B cell (primary cell): Measurements from ENCODE around the gene CAPZA2. TPM values are rescaled to one million over a fixed set of nuclear protein-coding genes. Genes with fewer than 3 reads are reported as not detected.

Source experiments
- ATAC-seq: fragments of 200-7000 bp; cut with Tn5 transposase; one replicate; pipeline ENCODE4 v1.10.0; 2021; ENCODE audit warnings: low read depth, mild to moderate bottlenecking, moderate number of reproducible peaks, moderate library complexity
- CTCF ChIA-PET: fragments of 350-600 bp; sonication (Branson Sonifier 250); formaldehyde crosslinking; loops from one replicate; lab custom pipeline; 2021; ENCODE audit warnings: antibody characterized with exemption, inconsistent platforms; lab: Charles Lee
- POLR2A ChIA-PET: fragments of 350-600 bp; sonication (Branson Sonifier 250); formaldehyde crosslinking; loops from one replicate; lab custom pipeline; 2021; ENCODE audit warnings: antibody characterized with exemption; lab: Charles Lee
- DNase-seq: peaks from one replicate; pipeline ENCODE4 v3.0.0; 2013
- H2AFZ ChIP-seq: 2 replicates; pipeline ENCODE4 v1.6.1; 2012; ENCODE audit warnings: mild to moderate bottlenecking, low read depth, low read length; ENCODE audit not compliant: insufficient read depth, poor library complexity, severe bottlenecking
- H3K27ac ChIP-seq, 2 donors: 1 replicate in 1 of 2; 2 replicates in 1 of 2; pipeline ENCODE4 v1.5.1; 2012 to 2013; ENCODE audit warnings: low read length in 2 of 2, mild to moderate bottlenecking in 2 of 2, moderate library complexity in 1 of 2
- H3K27me3 ChIP-seq, 4 experiments: fragments of 200-600 bp in 1 of 4; sonication (generic) in 1 of 4; replicated peaks in 1 of 4; 1 replicate in 2 of 4; 2 replicates in 2 of 4; pipeline versions ENCODE4 v1.6.1 to v1.7.0; 2013 to 2016; ENCODE audit warnings: low read length in 3 of 4, mild to moderate bottlenecking in 2 of 4, mixed read lengths in 1 of 4, moderate library complexity in 1 of 4; ENCODE audit not compliant: insufficient read depth in 4 of 4, control insufficient read depth in 3 of 4; ENCODE audit errors: control extremely low read depth in 1 of 4
- H3K36me3 ChIP-seq, 2 experiments: replicated peaks in 1 of 2; 1 replicate in 1 of 2; 2 replicates in 1 of 2; pipeline versions ENCODE4 v1.6.1 to v1.7.1; 2013; ENCODE audit warnings: low read length in 1 of 2; ENCODE audit not compliant: insufficient read depth in 2 of 2, control insufficient read depth in 1 of 2; ENCODE audit errors: control extremely low read depth in 1 of 2, extremely low read depth in 1 of 2
- H3K4me1 ChIP-seq, 2 donors: fragments of 200-600 bp in 1 of 2; sonication (generic) in 1 of 2; 1 replicate in 1 of 2; 2 replicates in 1 of 2; pipeline versions ENCODE4 v1.5.1 to v1.6.1; 2013 to 2017; ENCODE audit warnings: low read length in 2 of 2; ENCODE audit not compliant: control insufficient read depth in 2 of 2, insufficient read depth in 2 of 2
- H3K4me2 ChIP-seq: replicated peaks from 2 replicates; pipeline ENCODE3; 2012; ENCODE audit warnings: mild to moderate bottlenecking, low read depth, low read length; ENCODE audit not compliant: poor library complexity, severe bottlenecking
- H3K4me3 ChIP-seq, 5 experiments: fragments of 200-600 bp in 1 of 5; sonication (generic) in 1 of 5; 1 replicate in 3 of 5; 2 replicates in 2 of 5; pipeline versions ENCODE4 v1.5.1 to v1.7.0; 2011 to 2016; ENCODE audit warnings: low read length in 4 of 5, mild to moderate bottlenecking in 4 of 5, low read depth in 2 of 5, control low read depth in 1 of 5, moderate library complexity in 1 of 5; ENCODE audit not compliant: insufficient read depth in 1 of 5; ENCODE audit errors: control extremely low read depth in 1 of 5, extremely low read depth in 1 of 5
- H3K79me2 ChIP-seq: fragments of 200-600 bp; sonication (generic); one replicate; pipeline ENCODE4 v1.6.0; 2016; ENCODE audit warnings: low read length; ENCODE audit not compliant: control insufficient read depth, insufficient read depth
- H3K9ac ChIP-seq: fragments of 200-600 bp; sonication (generic); 2 replicates; pipeline ENCODE4 v1.6.1; 2017; ENCODE audit warnings: mild to moderate bottlenecking, low read length, moderate library complexity
- H3K9me3 ChIP-seq, 3 donors: one replicate each; pipeline versions ENCODE4 v1.6.1 to v1.7.1; 2013; ENCODE audit warnings: low read length in 2 of 3; ENCODE audit not compliant: control insufficient read depth in 2 of 3, insufficient read depth in 1 of 3; ENCODE audit errors: control extremely low read depth in 1 of 3
- H4K20me1 ChIP-seq: 2 replicates; pipeline ENCODE4 v1.6.0; 2012; ENCODE audit warnings: mild to moderate bottlenecking, low read length; ENCODE audit not compliant: insufficient read depth, control insufficient read depth, poor library complexity, severe bottlenecking
- H3K27ac Mint-ChIP-seq: one replicate; pipeline ENCODE4 v1.8.0; 2021; ENCODE audit warnings: mixed read lengths
- H3K27me3 Mint-ChIP-seq: one replicate; pipeline ENCODE4 v1.8.0; 2021; ENCODE audit warnings: mixed read lengths
- H3K4me1 Mint-ChIP-seq: one replicate; pipeline ENCODE4 v1.8.0; 2021; ENCODE audit warnings: mixed read lengths
- H3K4me3 Mint-ChIP-seq: one replicate; pipeline ENCODE4 v1.8.0; 2021; ENCODE audit warnings: mixed read lengths
- H3K9me3 Mint-ChIP-seq: one replicate; pipeline ENCODE4 v1.8.0; 2022; ENCODE audit warnings: mixed read lengths; ENCODE audit not compliant: insufficient read depth
- EZH2 ChIP-seq: IDR thresholded peaks from 2 replicates; pipeline ENCODE4 v1.6.1; 2012; ENCODE audit warnings: borderline replicate concordance, low read depth, mild to moderate bottlenecking, moderate library complexity, low read length; ENCODE audit not compliant: insufficient read depth, poor library complexity, severe bottlenecking
- WGBS: methylation state at CpG from one replicate; pipeline ENCODE4 v1.1.5; 2013; ENCODE audit warnings: missing lambda C conversion rate; ENCODE audit not compliant: insufficient coverage; 5-methylcytosine and 5-hydroxymethylcytosine counted together
- intact Hi-C: fragments of 100-400 bp; cut with micrococcal nuclease; formaldehyde crosslinking; loops from one replicate; pipeline ENCODE4 v1.10.0; 2022
- polyA plus RNA-seq: library from polyadenylated mRNA; depleted of rRNA; stranded (reverse); fragments of >200 nt; gene quantifications from 2 replicates; pipeline ENCODE4 v1.2.3, GENCODE V29; 2012
- total RNA-seq, 2 donors: library from RNA; stranded (reverse); fragments of 120-200 nt in 1 of 2; gene quantifications; 1 replicate in 1 of 2; 2 replicates in 1 of 2; pipeline versions ENCODE4 v1.2.3 to v1.2.4, GENCODE V29; 2013 to 2022
- TF ChIP-seq, protein P1 (sequence below): fragments of 200-600 bp; IDR thresholded peaks from one replicate; pipeline ENCODE4 v1.8.0; 2022; ENCODE audit warnings: antibody characterized with exemption, mild to moderate bottlenecking

Gene CAPZA2
- total and polyA plus RNA-seq, 2 donors (not counting 1 experiment from before 2014, with no cell fraction given) = 15.0 to 79.0 TPM

DNA sequence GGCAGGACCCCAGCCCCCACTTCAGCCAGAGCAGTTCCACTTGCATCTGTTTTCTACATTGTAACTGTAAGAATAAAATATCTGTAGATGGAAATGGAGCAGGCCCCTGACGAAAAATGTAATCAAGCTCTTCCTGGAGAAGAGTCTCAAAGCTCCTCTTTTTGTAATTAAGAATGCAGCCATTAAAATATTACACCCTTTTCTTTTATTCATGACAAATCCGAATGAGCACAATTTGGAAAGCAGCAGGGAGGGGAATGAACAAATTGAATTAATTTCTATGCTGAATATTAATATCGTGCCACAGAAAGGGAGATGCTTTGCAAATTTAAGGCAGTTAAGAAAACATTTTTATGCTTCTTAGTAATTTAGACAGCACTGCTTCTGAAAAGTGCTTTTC, 24.8 kb upstream of the CAPZA2 start:
- Histone ChIP-seq H3K4me3 (no peak overlapping the region), H3K4me2 (no peak overlapping the region), H3K36me3 (no peaks in the 10 kb centered on the region), H3K27me3 (peaks cover 0 to 5% (median 0%) of the 10 kb centered on the region in 4 experiments), H3K79me2 (no peaks in the 10 kb centered on the region), H3K27ac (no peak overlapping the region), H2AFZ (no peak overlapping the region), H4K20me1 (no peaks in the 10 kb centered on the region), H3K9me3 (no peaks in the 10 kb centered on the region), H3K4me1 (peaks cover 13% of the 10 kb centered on the region in 2 donors), H3K9ac (no peak overlapping the region)
- intact Hi-C loops = no loop called here
- TF ChIP-seq, protein P1, sequence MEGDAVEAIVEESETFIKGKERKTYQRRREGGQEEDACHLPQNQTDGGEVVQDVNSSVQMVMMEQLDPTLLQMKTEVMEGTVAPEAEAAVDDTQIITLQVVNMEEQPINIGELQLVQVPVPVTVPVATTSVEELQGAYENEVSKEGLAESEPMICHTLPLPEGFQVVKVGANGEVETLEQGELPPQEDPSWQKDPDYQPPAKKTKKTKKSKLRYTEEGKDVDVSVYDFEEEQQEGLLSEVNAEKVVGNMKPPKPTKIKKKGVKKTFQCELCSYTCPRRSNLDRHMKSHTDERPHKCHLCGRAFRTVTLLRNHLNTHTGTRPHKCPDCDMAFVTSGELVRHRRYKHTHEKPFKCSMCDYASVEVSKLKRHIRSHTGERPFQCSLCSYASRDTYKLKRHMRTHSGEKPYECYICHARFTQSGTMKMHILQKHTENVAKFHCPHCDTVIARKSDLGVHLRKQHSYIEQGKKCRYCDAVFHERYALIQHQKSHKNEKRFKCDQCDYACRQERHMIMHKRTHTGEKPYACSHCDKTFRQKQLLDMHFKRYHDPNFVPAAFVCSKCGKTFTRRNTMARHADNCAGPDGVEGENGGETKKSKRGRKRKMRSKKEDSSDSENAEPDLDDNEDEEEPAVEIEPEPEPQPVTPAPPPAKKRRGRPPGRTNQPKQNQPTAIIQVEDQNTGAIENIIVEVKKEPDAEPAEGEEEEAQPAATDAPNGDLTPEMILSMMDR = no peak
- TF ChIP-seq EZH2 = no peak
- ATAC-seq (no peak), DNase-seq (no peak)
- Mint-ChIP-seq H3K4me3 (no peak overlapping the region), H3K4me1 (peaks cover 12% of the 10 kb centered on the region), H3K27me3 (peaks cover 12% of the 10 kb centered on the region), H3K27ac (no peak overlapping the region), H3K9me3 (no peaks in the 10 kb centered on the region)
- 100% methylated on average over 1 of the region's 3 CpGs for WGBS
- CTCF ChIA-PET = no interaction called here
- POLR2A ChIA-PET = no interaction called here

DNA sequence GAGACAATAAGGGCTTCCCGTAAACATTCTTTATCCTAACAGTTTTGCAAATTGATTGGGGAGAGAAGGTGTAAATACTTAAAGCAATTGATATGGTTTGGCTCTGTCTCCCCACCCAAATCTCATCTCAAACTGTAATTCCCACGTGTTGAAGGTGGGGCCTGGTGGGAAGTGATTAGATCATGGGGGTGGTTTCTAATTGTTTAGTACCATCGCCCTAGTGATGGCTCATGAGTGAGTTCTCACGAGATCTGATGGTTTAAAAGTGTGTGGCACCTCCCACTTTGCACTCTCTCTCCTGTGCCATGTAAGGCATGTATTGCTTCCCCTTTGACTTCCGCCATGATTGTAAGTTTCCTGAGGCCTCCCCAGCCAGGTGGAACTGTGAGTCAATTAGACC, 22.1 kb upstream of the CAPZA2 start:
- Histone ChIP-seq H3K4me1 (peaks cover 26 to 27% of the 10 kb centered on the region in 2 donors), H3K27me3 (peaks cover 0 to 2% (median 0%) of the 10 kb centered on the region in 4 experiments), H2AFZ (no peak overlapping the region), H3K4me3 (no peak overlapping the region), H3K4me2 (no peak overlapping the region), H3K9ac (no peak overlapping the region), H4K20me1 (no peaks in the 10 kb centered on the region), H3K27ac (no peak overlapping the region), H3K79me2 (no peaks in the 10 kb centered on the region), H3K9me3 (peaks cover 0 to 4% (median 0%) of the 10 kb centered on the region in 3 donors), H3K36me3 (no peaks in the 10 kb centered on the region)
- Mint-ChIP-seq H3K9me3 (no peaks in the 10 kb centered on the region), H3K27ac (no peak overlapping the region), H3K4me3 (no peak overlapping the region), H3K27me3 (peaks cover 6% of the 10 kb centered on the region), H3K4me1 (peaks cover 25% of the 10 kb centered on the region)
- WGBS = no CpG with 5 or more reads among the region's 5 CpGs
- ChIA-PET CTCF (no interaction called here), POLR2A (no interaction called here)
- ATAC-seq (no peak), DNase-seq (no peak)
- intact Hi-C loops = no loop called here
- no peak for TF ChIP-seq EZH2
